Muscle layer of colon (tissue), 2 donors: ENCODE measurements around the gene CTSD.

Experiments used
- H3K27ac ChIP-seq: one replicate; pipeline ENCODE4 v1.7.0; 2013; ENCODE audit warnings: low read depth, mild to moderate bottlenecking, low read length, moderate library complexity
- H3K27me3 ChIP-seq, 2 donors: one replicate each; pipeline ENCODE4 v1.7.0; 2013; ENCODE audit warnings: low read length in 2 of 2, mild to moderate bottlenecking in 2 of 2; ENCODE audit not compliant: insufficient read depth in 2 of 2, control insufficient read depth in 1 of 2
- H3K36me3 ChIP-seq: one replicate; pipeline ENCODE4 v1.7.0; 2013; ENCODE audit warnings: mild to moderate bottlenecking, low read length; ENCODE audit not compliant: insufficient read depth
- H3K4me1 ChIP-seq: one replicate; pipeline ENCODE4 v1.7.0; 2013; ENCODE audit warnings: mild to moderate bottlenecking, low read length; ENCODE audit not compliant: insufficient read depth
- H3K4me3 ChIP-seq, 2 donors: one replicate each; pipeline ENCODE4 v1.7.0; 2013; ENCODE audit warnings: low read length in 2 of 2, low read depth in 1 of 2, mild to moderate bottlenecking in 1 of 2, moderate library complexity in 1 of 2
- H3K9ac ChIP-seq: one replicate; pipeline ENCODE4 v1.7.0; 2013; ENCODE audit warnings: low read length
- H3K9me3 ChIP-seq: one replicate; pipeline ENCODE4 v1.7.0; 2013; ENCODE audit warnings: mild to moderate bottlenecking, low read length
- donor health status: abdominal sarcoma.
- donor health status: Adenocarcinoma of cecum.

CTSD gene

DNA sequence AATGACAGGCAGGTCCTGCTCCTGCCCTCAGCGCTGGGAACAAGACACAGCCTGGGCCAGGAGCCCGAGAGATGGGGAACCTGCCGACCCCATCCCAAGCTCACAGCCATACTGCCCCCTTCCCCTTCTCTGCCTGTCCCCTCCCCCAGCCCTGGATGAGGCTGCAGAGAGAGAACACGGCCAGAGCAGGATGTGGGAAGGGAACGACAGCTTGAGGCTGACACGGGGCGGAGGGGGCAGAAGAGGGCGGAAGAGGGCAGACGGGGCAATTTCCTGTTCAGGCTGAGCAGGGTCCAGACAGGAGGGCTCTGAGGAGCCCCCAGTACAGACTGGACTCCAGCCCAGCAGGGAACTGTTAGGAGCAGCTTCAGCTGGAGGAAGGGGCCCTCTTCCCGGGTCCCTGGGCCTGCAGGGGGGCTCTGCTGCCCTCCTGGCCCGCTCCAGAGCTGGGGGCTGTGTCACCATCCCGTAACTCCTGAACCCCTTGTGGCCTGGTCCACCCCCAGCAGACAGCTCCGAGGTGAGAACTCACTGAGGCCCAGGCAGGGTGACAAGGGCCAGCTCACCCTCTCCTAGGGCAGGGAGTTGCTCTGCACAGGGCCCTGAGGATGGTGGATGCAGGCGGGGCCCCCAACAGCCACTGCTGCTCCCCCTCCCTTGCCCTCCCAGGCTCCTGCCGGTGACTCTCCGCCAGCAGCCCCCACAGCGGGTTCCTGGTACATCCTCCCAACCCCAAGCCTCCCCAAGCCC is 5.7 kb downstream of the CTSD start:
- H3K9ac ChIP-seq = no peak overlapping the region

DNA sequence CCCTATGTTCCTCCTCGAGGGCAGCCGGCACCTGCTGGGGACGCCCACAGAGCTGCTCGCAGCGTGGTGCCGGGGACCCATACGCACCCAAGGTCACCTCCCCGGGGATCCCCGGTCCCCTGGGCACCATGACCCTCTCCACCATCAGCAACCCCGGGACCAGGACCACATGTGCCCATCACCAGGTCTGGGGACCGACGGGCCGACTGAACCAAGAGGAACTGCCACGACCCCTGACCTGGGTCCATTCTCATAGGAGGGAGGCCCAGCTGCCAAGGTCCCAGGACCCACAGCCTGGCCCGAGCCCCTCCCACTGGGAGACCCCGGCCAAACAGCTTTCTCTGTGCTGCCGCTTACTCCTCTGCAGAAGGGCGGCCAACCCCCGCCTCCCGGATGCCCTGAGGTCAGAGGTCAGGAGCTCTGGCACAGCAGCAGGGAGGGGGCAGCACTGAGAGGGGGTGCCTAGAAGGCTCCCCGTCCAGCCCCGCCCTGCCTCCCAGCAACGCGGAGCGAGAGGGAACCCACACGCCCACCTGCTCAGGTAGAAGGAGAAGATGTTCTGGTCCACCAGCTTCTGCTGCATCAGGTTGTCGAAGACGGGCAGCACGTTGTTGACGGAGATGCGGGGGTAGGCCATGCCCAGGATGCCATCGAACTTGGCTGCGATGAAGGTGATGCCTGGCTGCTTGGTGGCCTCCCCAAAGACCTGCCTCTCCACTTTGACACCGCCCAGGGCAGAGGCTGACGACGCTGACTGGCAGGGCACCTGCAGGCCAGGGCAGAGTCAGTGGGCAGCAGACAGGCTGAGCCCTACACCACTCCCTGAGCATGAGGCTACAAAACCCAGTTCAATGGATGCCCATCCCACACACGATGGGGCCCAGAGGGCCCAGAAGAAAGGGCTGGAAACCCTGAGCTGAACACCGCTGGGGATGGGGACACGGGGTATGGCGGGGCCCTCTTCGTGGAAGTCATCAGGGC is 6.6 kb downstream of the CTSD start:
- Histone ChIP-seq H3K4me1 (peaks cover 23% of the 10 kb centered on the region), H3K4me3 (no peak overlapping the region), H3K27ac (no peak overlapping the region)

More for the DNA sequence above, 5.7 kb downstream of the CTSD start:
- H3K27ac ChIP-seq = no peak overlapping the region
- H3K4me3 ChIP-seq = no peak overlapping the region
- peaks cover 37% of the 10 kb centered on the region for H3K36me3 ChIP-seq
- H3K27me3 ChIP-seq = no peaks in the 10 kb centered on the region
- peaks cover 33% of the 10 kb centered on the region for H3K4me1 ChIP-seq
- no peaks in the 10 kb centered on the region for H3K9me3 ChIP-seq

DNA sequence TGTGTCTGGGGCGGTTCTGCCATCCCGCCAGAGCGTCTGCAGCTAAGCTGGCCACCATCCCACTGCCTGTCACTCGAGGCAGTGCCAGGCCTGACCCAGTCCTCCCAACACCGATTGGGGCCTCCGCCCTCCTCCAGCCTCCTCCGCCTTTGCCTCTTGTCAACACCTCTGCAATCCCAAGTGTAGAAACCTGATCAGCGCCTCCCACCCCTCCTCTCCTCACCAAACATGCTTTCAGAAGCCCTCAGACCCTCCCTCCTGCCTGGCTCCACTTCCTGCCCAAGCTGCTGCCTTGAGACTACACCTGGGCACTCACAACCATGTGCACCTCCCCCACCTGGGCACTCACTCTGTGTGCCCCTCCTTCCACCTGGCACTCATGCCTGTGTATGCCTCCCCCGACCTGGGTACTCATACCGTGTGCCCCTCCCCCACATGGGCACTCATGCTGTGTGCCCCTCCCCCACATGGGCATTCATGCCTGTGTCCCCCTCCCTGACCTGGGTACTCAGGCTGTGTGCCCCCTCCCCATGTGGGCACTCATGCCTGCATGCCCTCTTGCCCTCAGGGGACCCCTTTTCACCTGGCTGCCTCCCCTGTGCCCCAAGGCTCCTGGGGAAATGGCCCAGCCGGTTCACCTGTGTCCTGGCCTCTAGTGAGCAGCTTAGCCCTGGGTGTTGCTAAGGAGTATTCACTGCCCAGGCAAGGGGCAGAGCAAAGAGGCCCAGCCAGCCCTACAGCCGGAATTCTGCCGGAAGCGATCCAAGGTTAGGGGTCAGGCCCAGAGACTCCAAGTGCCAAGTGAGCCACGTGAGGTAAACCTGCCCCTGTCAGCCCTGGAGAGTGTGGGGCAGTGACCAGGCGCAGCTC is 7.8 kb downstream of the CTSD start:
- H3K9me3 ChIP-seq = no peaks in the 10 kb centered on the region
- peaks cover 38% of the 10 kb centered on the region for H3K36me3 ChIP-seq
- no peak overlapping the region for H3K27ac ChIP-seq
- H3K4me1 ChIP-seq = peaks cover 12% of the 10 kb centered on the region
- H3K4me3 ChIP-seq = no peak overlapping the region
- H3K27me3 ChIP-seq = peaks cover 0 to 1% of the 10 kb centered on the region in 2 donors
- no peak overlapping the region for H3K9ac ChIP-seq

More for the DNA sequence above, 6.6 kb downstream of the CTSD start:
- Histone ChIP-seq H3K9ac (no peak overlapping the region), H3K27me3 (no peaks in the 10 kb centered on the region), H3K9me3 (no peaks in the 10 kb centered on the region), H3K36me3 (peaks cover 43% of the 10 kb centered on the region)

DNA sequence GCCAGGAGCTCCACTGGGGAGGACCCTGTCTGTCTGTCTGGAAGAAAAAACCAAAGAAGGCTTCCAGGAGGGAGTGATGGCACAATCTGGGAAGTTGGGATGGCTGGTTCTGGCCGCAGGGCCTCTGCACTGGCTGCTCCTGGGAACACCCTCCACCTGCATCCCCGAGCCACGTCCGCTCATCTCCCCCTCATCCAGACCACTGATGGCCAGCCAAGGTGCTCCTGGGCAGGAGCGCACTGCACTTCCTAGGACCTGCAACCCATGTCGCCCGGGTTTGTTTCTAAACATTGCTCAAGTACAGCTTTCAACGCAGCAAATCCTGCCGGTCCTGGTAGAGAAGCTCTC is 8.4 kb downstream of the CTSD start:
- Histone ChIP-seq H3K36me3 (peaks cover 38% of the 10 kb centered on the region), H3K27ac (no peak overlapping the region), H3K4me1 (peaks cover 8% of the 10 kb centered on the region), H3K4me3 (no peak overlapping the region), H3K9me3 (no peaks in the 10 kb centered on the region), H3K27me3 (peaks cover 0 to 6% of the 10 kb centered on the region in 2 donors), H3K9ac (no peak overlapping the region)

DNA sequence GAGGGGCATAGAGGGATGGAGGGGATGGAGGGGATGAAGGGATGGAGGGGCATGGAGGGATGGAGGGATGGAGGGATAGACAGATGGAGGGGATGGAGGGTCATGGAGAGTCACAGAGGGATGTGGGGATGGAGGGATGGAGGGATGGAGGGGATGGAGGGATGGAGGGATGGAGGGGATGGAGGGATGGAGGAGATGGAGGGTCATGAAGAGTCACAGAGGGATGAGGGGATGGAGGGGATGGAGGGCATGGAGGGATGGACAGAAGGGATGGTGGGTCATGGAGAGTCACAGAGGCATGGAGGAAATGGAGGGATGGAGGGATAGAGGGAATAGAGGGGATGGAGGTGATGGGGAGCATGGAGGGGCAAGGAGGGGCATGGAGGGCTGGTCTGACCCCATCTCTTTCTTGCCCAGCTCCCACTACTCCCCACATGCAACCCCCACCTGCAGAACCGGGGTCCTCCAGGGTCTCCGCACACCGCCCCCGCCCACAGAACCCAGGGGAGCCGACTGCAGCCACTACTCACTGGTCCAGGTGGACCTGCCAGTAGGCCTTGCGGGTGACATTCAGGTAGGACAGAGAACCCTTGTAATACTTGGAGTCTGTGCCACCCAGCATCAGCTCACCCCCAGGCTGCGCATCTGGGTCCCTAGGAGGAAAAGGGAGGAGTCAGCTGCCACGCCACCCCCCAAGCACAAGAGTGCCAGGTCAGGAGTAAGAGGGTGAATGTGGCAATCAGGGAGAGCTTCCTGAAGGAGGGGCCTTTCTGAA is 9.2 kb downstream of the CTSD start:
- H3K4me3 ChIP-seq = no peak overlapping the region
- H3K36me3 ChIP-seq = peaks cover 38% of the 10 kb centered on the region
- H3K9me3 ChIP-seq = no peaks in the 10 kb centered on the region
- H3K27ac ChIP-seq = no peak overlapping the region
- H3K4me1 ChIP-seq = peaks cover under 1% of the 10 kb centered on the region
- H3K9ac ChIP-seq = no peak overlapping the region
- peaks cover 0 to 8% of the 10 kb centered on the region in 2 donors for H3K27me3 ChIP-seq

- Histone ChIP-seq H3K27me3 (peaks cover 0 to 12% of the 10 kb centered on the region in 2 donors), H3K4me3 (no peak overlapping the region), H3K9me3 (no peaks in the 10 kb centered on the region), H3K9ac (no peak overlapping the region), H3K27ac (no peak overlapping the region), H3K4me1 (no peaks in the 10 kb centered on the region), H3K36me3 (peaks cover 38% of the 10 kb centered on the region)
Measured at GRCh38 chr11:1753929-1754305, 9.8 kb downstream of the CTSD start.

DNA sequence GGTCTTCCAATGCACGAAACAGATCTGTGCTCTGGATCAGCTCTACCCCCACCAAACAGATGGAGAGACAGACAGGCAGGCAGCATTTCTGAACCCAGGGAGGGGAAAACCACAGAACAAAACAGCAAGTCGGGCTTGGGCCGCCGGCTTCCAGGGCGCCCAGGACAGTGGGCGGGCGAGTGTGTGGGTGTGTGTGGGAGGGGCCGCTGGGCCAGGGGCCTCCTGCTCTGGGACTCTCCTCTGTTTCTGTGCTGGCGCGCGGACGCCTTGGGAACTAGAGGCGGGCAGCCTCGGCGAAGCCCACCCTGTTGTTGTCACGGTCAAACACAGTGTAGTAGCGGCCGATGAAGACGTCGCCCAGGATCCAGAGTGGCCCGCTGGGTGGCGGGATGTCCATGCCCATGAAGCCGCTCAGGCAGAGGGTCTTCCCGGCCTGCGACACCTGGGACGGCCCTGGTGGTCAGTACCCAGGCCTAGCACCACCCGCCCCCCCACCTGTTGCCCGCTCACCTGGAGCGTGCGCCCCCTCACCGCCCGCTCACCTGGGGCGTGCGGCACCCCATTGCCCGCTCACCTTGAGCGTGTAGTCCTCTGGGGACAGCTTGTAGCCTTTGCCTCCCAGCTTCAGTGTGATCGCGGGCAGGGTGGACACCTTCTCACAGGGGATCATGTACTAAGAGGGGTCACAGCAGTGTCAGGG is 10.3 kb downstream of the CTSD start:
- Histone ChIP-seq H3K4me3 (no peak overlapping the region), H3K9ac (no peak overlapping the region), H3K36me3 (peaks cover 38% of the 10 kb centered on the region), H3K4me1 (no peaks in the 10 kb centered on the region), H3K27me3 (peaks cover 0 to 17% of the 10 kb centered on the region in 2 donors), H3K9me3 (no peaks in the 10 kb centered on the region), H3K27ac (no peak overlapping the region)

- Histone ChIP-seq H3K27me3 (peaks cover 0 to 22% of the 10 kb centered on the region in 2 donors), H3K27ac (no peak overlapping the region), H3K4me1 (no peaks in the 10 kb centered on the region), H3K36me3 (peaks cover 38% of the 10 kb centered on the region), H3K9ac (no peak overlapping the region), H3K9me3 (no peaks in the 10 kb centered on the region), H3K4me3 (no peak overlapping the region)
Measured at GRCh38 chr11:1752907-1753228, 10.9 kb downstream of the CTSD start.

DNA sequence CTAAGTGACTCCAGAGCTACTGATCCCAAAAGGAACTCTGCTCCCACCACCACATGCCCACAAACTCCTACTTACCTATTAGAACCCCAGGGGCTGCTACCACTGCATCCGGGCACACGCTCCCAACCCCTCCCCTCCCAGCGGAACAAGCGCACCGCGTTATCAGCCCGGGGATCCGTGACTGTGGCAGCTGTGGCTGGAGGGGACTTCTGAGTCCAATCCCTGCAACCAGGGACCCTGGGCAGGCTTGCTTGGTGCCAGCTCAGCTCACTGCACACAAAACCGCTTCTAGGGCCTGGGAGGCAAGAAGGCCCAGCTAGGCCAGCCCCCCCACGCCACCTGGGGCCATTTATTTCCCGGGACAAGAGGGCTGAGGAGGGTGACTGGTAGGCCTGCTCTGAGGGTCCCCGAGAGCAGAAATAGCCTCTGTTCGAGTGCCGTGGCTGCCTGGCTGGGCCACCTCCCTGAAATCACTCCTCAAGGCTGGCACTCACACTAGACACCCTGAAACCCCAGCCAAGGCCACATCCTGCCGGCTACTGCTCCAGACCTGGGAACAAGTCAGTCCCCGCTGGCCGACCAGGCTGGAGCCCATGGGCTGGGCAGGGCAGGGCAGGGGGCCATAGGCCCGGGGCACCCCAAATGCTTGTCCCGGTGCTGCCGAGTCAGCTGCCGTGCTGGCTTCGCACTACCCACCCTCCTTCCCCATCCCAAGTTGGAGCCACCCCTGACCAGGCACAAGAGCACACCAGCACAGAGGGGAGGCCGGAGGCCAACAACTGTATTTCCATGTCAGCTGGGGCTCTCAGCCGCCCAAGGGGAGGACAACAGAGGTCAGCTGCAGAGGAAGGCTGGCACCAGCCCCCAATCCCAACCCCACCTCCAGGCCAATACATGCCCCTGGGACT is 11.5 kb downstream of the CTSD start:
- peaks cover 34% of the 10 kb centered on the region for H3K36me3 ChIP-seq
- no peaks in the 10 kb centered on the region for H3K4me1 ChIP-seq
- H3K27me3 ChIP-seq = peaks cover 0 to 23% of the 10 kb centered on the region in 2 donors
- no peak overlapping the region for H3K9ac ChIP-seq
- H3K27ac ChIP-seq = no peak overlapping the region
- no peaks in the 10 kb centered on the region for H3K9me3 ChIP-seq
- no peak overlapping the region for H3K4me3 ChIP-seq
